ENCODE measurements around the gene TNRC6B.
"Not testable (repeated sequence)": the region's sequence is repeated elsewhere in the genome, so short reads cannot be mapped to it uniquely, and the experiment has no call there.

TNRC6B gene

GRCh38 chr22:40153705-40154104 lies 24.0 kb upstream of the TNRC6B start:
- DNase-seq (ENCODE audit: low read depth) = no peak
- no peak for TF ChIP-seq CTCF (IDR thresholded peaks at IDR 0.05; ENCODE audit: low read length, missing control alignments)
- no peak overlapping the region for H3K4me3 ChIP-seq (replicated peaks; ENCODE audit: low read depth, low read length)

- peak; percentile 57 for DNase-seq (ENCODE audit: low read depth)
- no peak overlapping the region for H3K4me3 ChIP-seq (replicated peaks; ENCODE audit: low read depth, low read length)
- TF ChIP-seq CTCF (IDR thresholded peaks at IDR 0.05; ENCODE audit: low read length, missing control alignments) = peak; percentile 27
These were observed 21.7 kb upstream of the TNRC6B start for GRCh38 chr22:40156001-40156516.

GRCh38 chr22:40156682-40157081 lies 21.0 kb upstream of the TNRC6B start:
- DNase-seq (ENCODE audit: low read depth); H3K4me3 ChIP-seq (replicated peaks; ENCODE audit: low read depth, low read length): not testable (repeated sequence)

- no peak overlapping the region for H3K4me3 ChIP-seq (replicated peaks; ENCODE audit: low read depth, low read length)
- TF ChIP-seq CTCF (IDR thresholded peaks at IDR 0.05; ENCODE audit: low read length, missing control alignments) = no peak
- DNase-seq (ENCODE audit: low read depth) = no peak
These were observed 20.3 kb upstream of the TNRC6B start for GRCh38 chr22:40157330-40157945.

- TF ChIP-seq CTCF (IDR thresholded peaks at IDR 0.05; ENCODE audit: low read length, missing control alignments) = no peak
- no peak for DNase-seq (ENCODE audit: low read depth)
- no peak overlapping the region for H3K4me3 ChIP-seq (replicated peaks; ENCODE audit: low read depth, low read length)
These were observed 16.5 kb upstream of the TNRC6B start for GRCh38 chr22:40161194-40161593.

GRCh38 chr22:40165537-40165936 lies 12.2 kb upstream of the TNRC6B start:
- H3K4me3 ChIP-seq (replicated peaks; ENCODE audit: low read depth, low read length); DNase-seq (ENCODE audit: low read depth): not testable (repeated sequence)

- DNase-seq (ENCODE audit: low read depth) = no peak
- no peak for TF ChIP-seq CTCF (IDR thresholded peaks at IDR 0.05; ENCODE audit: low read length, missing control alignments)
- no peak overlapping the region for H3K4me3 ChIP-seq (replicated peaks; ENCODE audit: low read depth, low read length)
These were observed 2.0 kb upstream of the TNRC6B start for GRCh38 chr22:40175611-40176244.

Data from fibroblast of pulmonary artery (primary cell).